GM19035 (cell line): ENCODE results near the gene CPT1A.

ENCODE experiments used
- ATAC-seq: cut with Tn5 transposase; IDR thresholded peaks from one replicate; pipeline ENCODE4 v1.9.1; 2021; ENCODE audit not compliant: unreplicated experiment

The CPT1A gene

DNA sequence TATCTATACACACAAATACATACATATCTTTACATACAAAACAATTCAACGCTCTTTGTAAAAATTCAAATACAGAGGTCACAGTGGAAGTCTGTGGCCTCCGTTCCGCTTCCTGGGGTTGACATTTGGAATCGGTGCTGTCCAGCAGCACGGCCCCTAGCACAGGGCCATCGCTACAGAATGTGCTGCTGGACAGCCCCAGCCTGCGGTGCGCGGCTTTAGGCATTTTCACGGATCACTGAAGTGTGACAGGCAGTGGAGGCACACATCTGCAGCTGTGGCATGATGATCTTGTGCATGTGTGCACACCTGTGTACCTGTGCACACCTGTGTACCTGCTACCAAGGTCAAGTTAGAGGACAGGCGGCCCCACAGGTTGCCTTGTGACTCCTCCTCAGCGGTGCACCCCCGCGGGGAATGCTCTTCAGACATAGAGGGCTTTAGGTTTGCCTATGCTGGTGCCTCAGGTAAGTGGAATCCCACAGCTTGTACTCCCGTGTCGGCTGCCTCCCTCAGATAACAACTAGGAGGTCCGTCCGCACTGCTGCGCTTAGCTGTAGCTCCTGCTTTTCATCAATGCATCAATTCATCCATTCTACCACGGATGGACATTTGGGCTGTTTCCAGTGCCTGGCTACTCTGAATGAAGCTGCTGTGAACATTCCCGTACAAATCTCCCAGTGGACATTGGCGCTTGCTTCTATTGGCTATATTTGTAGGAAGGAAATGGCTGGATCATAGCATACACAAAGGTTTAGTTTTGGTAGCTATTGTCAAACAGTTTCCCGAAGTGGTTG, 127.5 kb downstream of the CPT1A start:
- ATAC-seq, result no peak

DNA sequence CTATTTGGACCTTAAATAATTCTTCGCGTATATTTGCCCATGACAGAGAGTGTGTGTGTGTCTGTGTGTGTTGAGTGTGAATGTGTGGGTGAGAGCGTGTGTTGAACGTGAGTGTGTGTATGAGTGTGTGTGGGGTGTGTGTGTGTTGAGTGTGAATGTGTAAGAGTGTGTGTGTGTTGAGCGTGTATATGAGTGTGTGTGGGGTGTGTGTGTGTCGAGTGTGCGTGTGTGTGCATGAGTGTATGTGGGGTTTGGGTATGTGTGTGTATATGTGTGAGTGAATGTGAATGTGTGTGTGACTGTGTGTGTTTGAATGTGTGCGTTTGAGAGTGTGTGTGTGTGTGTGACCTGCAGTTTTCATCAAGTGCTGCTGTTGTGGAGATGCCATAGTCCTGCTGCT, 130.6 kb downstream of the CPT1A start:
- no peak for ATAC-seq

DNA sequence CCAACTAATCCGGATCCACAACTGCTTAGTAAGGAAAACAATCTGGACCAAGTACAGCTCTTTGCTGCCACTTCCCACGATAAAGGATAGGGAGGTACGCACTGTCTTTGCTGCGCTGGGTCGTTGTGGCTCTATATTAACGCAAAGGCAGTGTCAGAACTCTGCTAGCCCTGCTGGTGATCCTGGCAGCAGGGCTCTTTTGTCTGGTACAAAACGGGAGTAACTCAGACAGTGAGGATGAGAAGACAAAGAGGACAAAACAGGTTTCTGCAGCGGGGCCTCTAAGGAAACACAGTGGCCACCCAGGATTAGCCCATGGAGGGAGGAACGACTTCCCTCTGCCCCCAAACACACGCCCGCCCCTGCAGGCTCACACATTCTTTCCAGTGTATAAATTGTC, 131.3 kb downstream of the CPT1A start:
- ATAC-seq, result no peak

DNA sequence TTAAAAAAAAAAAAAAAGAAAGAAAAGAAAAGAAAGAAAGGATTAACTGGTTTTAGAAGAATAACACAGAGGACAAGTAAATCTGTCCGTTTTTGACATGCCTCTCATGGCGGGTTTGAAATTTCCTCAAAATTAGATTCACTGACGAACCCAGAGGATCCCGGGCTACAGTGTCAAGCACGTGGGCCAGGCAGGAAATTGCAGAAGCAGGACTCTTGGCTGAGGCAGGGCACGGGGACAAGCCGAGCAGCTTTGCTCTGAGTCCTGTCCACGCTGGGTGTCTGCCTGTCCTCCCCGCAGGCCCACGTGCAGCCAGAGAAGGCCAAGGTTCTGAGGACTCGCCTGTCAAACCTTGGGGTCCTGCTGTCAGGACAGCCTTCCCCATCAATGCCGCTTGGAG, 132.7 kb downstream of the CPT1A start:
- no peak for ATAC-seq

DNA sequence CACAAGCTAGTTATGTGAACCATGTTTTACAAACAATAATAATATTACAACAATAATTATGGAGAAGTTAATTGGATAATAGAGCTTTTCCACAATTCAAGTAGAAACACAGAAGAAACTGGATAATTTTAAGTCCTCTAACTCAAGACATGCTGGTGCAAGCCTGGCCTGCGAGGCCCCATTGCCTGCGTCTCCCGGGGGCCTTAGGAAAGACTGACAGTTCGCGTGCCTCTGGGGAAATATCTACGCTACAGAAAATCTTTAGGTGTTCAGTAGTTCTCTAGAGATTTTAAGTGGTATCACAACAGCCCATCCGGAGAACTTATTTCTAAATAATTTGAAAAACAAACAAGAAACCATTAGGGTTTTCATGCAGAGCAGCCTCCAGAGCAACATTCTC, 134.2 kb downstream of the CPT1A start:
- no peak for ATAC-seq

DNA sequence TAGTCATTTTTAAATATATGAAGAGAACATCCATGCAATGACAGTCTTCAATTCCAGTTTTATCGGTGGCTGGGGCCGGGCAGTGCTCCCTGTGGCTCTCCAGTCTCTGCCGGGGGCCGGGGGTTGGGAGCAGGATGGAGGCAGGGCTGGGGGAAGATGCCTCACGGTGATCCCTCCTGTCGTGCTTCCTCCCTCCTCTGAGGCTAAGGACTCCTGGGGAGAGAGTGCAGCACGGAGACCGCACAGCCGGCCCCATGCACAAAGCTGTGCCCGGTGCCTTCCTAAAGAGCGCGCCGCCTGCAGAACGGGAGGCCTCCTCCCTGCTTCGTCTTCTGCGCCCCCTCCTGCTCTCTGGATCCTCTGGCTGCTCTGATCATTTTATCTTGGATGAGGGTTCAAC, 136.8 kb downstream of the CPT1A start:
- no peak for ATAC-seq
